ENCODE measurements around the gene GLIS1. TPM values are rescaled to one million over a fixed set of nuclear protein-coding genes. Genes with fewer than 3 reads are reported as not detected.

The GLIS1 gene
- total and polyA plus RNA-seq, 10 of the 15 experiments (the other 5 are each of a cell fraction or from before 2014, with no cell fraction given) = not detected

DNA sequence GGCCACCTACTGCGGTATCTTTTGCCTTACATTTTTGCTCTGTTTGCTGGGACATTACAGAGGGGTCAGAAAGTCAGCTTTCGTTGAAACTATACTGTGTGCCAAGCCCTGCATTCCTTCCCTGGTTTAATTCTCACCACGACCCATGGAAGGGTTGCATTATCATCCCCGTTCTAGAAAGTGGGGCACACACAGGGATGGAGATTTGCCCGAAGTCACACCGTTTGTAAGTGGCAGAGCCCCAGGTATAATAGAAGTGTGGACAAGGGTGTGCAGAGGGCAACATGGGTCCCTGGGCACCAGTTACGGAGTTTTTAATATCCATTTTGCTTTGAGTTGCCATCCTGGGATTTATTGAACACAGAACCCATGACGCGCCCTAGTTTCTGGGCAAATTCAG is 268.0 kb downstream of the GLIS1 start:
- no peak for ATAC-seq
- 32% methylated on average over 9 of the region's 9 CpGs for WGBS (ENCODE audit: insufficient coverage, insufficient replicate concordance, low lambda C conversion rate, missing lambda C conversion rate)

More for the DNA sequence above, 268.0 kb downstream of the GLIS1 start:
- POLR2A ChIA-PET = no interaction called here
- no TSS peak for BruUV-seq (replicated peaks)
- H3K4me1 ChIP-seq (ENCODE audit: control insufficient read depth, insufficient read depth, low read length) = no peaks in the 10 kb centered on the region; the same call in 1 of the 2 replicates
- CTCF ChIA-PET = interaction anchor here (1.2 kb wide), 1 partner anchor 1905 kb away, joined by 3 read pairs; no protein-coding TSS in a partner anchor
- no peaks in the 10 kb centered on the region for H3K36me3 ChIP-seq (ENCODE audit: control insufficient read depth in 2 of 2, insufficient read depth in 2 of 2, low read length in 1 of 2)
- in situ Hi-C loops (cut with MboI) = no loop called here
- intact Hi-C loops (cut with micrococcal nuclease; ENCODE audit: unreplicated experiment) = no loop called here
- H3K27me3 ChIP-seq (replicated peaks in 1 of 2; ENCODE audit: control insufficient read depth in 2 of 2, insufficient read depth in 2 of 2, low read length in 1 of 2) = peaks cover 0 to 3% of the 10 kb centered on the region in 2 experiments; a peak in 3 of 4 replicates
- H3K79me2 ChIP-seq (ENCODE audit: control insufficient read depth, insufficient read depth, low read length) = no peaks in the 10 kb centered on the region
- no peak overlapping the region for H3K4me2 ChIP-seq (ENCODE audit: control insufficient read depth, insufficient read depth)
- no peak overlapping the region for H3K27ac ChIP-seq (ENCODE audit: control insufficient read depth, insufficient read depth)
- H3K4me3 ChIP-seq = no peak overlapping the region
- DNase-seq (ENCODE audit: low read depth, low spot score) (no peak), FAIRE-seq (no peak)
- no peak for TF ChIP-seq RAD21 (IDR thresholded peaks at IDR 0.05; ENCODE audit: insufficient read depth, low read depth, low read length)
- TF ChIP-seq, protein P1, sequence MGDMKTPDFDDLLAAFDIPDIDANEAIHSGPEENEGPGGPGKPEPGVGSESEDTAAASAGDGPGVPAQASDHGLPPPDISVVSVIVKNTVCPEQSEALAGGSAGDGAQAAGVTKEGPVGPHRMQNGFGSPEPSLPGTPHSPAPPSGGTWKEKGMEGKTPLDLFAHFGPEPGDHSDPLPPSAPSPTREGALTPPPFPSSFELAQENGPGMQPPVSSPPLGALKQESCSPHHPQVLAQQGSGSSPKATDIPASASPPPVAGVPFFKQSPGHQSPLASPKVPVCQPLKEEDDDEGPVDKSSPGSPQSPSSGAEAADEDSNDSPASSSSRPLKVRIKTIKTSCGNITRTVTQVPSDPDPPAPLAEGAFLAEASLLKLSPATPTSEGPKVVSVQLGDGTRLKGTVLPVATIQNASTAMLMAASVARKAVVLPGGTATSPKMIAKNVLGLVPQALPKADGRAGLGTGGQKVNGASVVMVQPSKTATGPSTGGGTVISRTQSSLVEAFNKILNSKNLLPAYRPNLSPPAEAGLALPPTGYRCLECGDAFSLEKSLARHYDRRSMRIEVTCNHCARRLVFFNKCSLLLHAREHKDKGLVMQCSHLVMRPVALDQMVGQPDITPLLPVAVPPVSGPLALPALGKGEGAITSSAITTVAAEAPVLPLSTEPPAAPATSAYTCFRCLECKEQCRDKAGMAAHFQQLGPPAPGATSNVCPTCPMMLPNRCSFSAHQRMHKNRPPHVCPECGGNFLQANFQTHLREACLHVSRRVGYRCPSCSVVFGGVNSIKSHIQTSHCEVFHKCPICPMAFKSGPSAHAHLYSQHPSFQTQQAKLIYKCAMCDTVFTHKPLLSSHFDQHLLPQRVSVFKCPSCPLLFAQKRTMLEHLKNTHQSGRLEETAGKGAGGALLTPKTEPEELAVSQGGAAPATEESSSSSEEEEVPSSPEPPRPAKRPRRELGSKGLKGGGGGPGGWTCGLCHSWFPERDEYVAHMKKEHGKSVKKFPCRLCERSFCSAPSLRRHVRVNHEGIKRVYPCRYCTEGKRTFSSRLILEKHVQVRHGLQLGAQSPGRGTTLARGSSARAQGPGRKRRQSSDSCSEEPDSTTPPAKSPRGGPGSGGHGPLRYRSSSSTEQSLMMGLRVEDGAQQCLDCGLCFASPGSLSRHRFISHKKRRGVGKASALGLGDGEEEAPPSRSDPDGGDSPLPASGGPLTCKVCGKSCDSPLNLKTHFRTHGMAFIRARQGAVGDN (IDR thresholded peaks at IDR 0.05) = no peak
- no peak for TF ChIP-seq ATF7 (IDR thresholded peaks at IDR 0.05; ENCODE audit: low read depth)
- TF ChIP-seq ASH2L (IDR thresholded peaks at IDR 0.05; ENCODE audit: borderline replicate concordance, low read depth) = no peak
- TF ChIP-seq ZNF384 (IDR thresholded peaks at IDR 0.05; ENCODE audit: borderline replicate concordance, low read depth, low read length) = no peak
- TF ChIP-seq MEF2B (IDR thresholded peaks at IDR 0.05; ENCODE audit: partially characterized antibody, poor library complexity, severe bottlenecking) = no peak
- no peak for TF ChIP-seq BMI1 (IDR thresholded peaks at IDR 0.05; ENCODE audit: borderline replicate concordance)
- H4K20me1 ChIP-seq (ENCODE audit: control insufficient read depth, insufficient read depth) = no peaks in the 10 kb centered on the region
- SMC1A ChIA-PET (ENCODE audit: uncharacterized antibody, unreplicated experiment) = no interaction called here
- no peak overlapping the region for H2AFZ ChIP-seq (ENCODE audit: control insufficient read depth, low read depth, low read length)
- RAD21 ChIA-PET (ENCODE audit: unreplicated experiment) = no interaction called here
- H3K9me3 ChIP-seq (replicated peaks; ENCODE audit: control insufficient read depth, insufficient read depth, low read length) = no peaks in the 10 kb centered on the region
- no peak overlapping the region for H3K9ac ChIP-seq (ENCODE audit: control insufficient read depth, insufficient read depth, low read length)

Data from GM12878 (cell line).